HG02763 (cell line): ENCODE measurements around the gene CSGALNACT2.

Source experiments
- ATAC-seq: cut with Tn5 transposase; IDR thresholded peaks from one replicate; pipeline ENCODE4 v1.9.1; 2021; ENCODE audit warnings: mild to moderate bottlenecking, moderate library complexity; ENCODE audit not compliant: unreplicated experiment

CSGALNACT2 gene

GRCh38 chr10:43199684-43200537, 61.7 kb downstream of the CSGALNACT2 start:
- no peak for ATAC-seq

- no peak for ATAC-seq
These were observed 62.5 kb downstream of the CSGALNACT2 start for GRCh38 chr10:43200538-43201390.

GRCh38 chr10:43201545-43202131, 63.4 kb downstream of the CSGALNACT2 start:
- ATAC-seq: no peak

GRCh38 chr10:43202224-43202656, 64.0 kb downstream of the CSGALNACT2 start:
- peak; percentile 42 for ATAC-seq

GRCh38 chr10:43202657-43203447, 64.6 kb downstream of the CSGALNACT2 start:
- peak; percentile 44 for ATAC-seq

GRCh38 chr10:43203448-43204041, 65.3 kb downstream of the CSGALNACT2 start:
- no peak for ATAC-seq

- ATAC-seq: no peak
These were observed 66.0 kb downstream of the CSGALNACT2 start for GRCh38 chr10:43204042-43204942.

GRCh38 chr10:43204943-43205671, 66.9 kb downstream of the CSGALNACT2 start:
- peak; percentile 55 for ATAC-seq

- ATAC-seq: no peak
These were observed 67.6 kb downstream of the CSGALNACT2 start for GRCh38 chr10:43205681-43206390.

GRCh38 chr10:43206391-43207235, 68.4 kb downstream of the CSGALNACT2 start:
- ATAC-seq: no peak

- ATAC-seq: no peak
These were observed 70.2 kb downstream of the CSGALNACT2 start for GRCh38 chr10:43208147-43209073.

- ATAC-seq: no peak
These were observed 70.8 kb downstream of the CSGALNACT2 start for GRCh38 chr10:43209074-43209455.

GRCh38 chr10:43209651-43210141, 71.5 kb downstream of the CSGALNACT2 start:
- ATAC-seq: no peak

GRCh38 chr10:43210556-43210955, 72.3 kb downstream of the CSGALNACT2 start:
- no peak for ATAC-seq

GRCh38 chr10:43211030-43211429, 72.8 kb downstream of the CSGALNACT2 start:
- ATAC-seq: no peak
